GM19438 (cell line): ENCODE data around the gene SNU13.
"Not testable (repeated sequence)": the region's sequence is repeated elsewhere in the genome, so short reads cannot be mapped to it uniquely, and the experiment has no call there.

Experiments used
- ATAC-seq: cut with Tn5 transposase; IDR thresholded peaks from one replicate; pipeline ENCODE4 v1.9.1; 2021; ENCODE audit warnings: low read depth; ENCODE audit not compliant: unreplicated experiment

The SNU13 gene

DNA sequence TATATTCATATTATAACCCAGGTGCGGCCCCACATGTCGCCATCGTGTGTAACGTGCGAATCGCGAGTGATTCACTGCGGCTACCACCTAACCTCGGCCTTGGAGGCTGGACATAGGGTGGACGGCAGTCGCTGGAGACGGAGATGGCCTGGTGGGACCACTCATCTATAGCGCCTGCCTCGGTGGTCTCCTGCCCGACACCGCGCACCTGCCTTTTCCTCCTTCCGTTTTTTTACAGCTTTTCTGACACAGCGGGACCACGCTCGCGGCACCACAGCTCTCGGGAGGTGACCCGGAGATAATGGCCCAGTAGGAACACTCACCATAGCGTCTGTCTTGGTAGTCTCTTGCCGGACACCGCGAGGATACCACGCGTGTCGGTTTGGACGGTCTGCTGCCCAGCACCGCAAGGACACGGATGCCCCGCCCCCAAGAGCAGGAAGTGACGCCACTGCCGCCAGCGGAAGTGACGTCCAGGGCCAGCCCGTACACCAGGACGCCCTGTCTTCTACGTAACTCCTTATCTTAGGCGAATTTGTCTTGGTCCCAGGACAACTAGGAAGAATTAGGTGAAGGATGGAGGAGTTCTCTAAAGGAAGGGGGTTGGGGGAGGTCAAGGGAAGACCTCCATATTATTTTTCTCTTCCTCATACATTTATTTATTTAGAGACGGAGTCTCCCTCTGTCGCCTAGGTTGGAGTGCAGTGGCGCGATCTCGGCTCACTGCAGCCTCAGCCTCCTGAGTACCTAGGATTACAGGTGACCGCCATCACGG, 6.4 kb downstream of the SNU13 start:
- peak; percentile 70 for ATAC-seq

DNA sequence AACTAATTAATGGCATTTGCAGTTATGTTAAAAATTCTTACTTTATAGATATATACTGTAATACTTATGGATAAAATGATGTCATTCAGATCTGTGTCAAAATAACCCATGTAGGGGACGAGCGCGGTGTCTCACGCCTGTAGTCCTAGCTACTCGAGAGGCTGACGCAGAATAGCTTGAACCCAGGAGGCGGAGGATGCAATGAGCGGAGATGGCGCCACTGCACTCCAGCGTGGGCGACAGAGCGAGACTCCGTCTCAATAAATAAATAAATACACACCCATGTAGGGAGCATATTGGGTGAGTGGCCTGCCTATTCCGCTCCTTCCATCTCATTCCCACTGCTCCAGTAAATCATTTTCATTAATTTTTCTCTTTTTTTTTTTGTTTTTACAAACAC, 7.1 kb downstream of the SNU13 start:
- no peak for ATAC-seq

DNA sequence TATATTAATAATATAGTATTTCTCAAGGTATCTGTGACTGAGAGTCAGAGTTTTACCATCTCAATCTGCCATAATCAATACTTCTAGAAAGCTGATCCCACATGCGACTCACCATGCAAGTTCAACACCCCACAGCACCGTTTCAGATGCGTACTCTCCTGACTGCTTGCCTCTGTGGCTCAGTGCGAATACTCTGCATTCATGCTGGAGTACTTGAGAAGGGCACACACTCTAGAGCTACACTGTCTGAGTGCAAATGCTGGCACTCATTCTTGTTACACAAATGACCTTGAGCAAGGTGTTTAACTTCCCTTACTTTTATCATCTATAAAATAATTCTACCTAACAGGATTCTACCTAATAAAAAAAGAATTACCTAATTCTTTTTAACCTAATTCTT, 12.5 kb downstream of the SNU13 start:
- ATAC-seq = no peak

DNA sequence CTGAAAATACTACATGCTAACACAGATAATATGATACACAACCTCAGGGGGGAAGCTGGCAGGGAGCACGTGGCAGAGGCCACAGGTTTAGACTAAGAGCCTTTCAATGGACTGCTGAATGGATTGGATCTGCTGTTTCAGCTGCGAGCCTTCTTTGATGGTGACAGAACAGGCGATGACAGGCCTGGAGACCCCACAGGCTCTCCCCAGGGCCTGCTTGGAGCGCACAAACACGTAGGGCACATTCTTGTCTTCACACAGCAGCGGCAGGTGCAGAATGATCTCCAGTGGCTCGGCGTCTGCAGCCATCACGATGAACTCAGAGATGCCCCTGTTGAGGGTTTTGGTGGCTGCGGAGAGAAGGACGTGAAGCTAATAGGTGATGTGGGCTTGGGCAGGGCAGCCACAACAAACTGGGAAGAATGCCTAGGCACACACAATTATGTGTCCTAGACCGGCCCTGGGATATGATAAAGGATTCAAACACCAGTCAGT, 13.8 kb downstream of the SNU13 start:
- ATAC-seq = no peak

DNA sequence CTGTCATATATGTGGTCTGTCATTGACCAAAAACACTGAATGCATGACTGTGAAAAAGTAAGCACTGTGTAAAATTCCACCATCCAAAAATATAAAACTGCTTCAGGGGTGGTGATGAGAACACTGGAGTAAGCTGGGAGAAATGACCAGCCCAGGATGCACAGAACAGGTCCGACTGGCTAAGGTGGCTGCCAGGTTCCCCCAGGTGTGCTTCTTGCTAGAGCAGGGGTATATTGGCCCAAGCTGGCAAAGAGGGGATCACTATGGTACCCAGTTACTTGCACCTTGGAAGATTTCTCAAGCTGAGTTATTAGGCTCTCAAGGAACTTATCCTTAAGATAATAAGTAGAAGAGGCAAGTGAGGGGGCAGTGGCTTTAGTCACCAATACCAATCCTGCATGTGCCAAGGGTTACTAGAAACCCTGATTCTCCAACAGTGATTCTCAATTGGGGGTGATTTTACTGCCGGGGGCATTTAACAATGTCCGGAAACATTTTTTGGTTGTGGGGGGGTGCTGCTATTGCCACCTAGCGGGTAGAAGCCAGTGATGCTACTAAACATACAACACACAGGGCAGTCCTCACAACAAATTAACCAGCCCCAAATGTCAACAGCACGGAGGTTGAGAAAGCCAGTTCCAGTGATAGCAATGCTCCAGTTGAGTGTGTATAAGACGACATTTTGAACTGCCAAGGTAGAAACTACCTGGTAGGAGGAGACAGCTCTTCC, 15.7 kb downstream of the SNU13 start:
- no peak for ATAC-seq

DNA sequence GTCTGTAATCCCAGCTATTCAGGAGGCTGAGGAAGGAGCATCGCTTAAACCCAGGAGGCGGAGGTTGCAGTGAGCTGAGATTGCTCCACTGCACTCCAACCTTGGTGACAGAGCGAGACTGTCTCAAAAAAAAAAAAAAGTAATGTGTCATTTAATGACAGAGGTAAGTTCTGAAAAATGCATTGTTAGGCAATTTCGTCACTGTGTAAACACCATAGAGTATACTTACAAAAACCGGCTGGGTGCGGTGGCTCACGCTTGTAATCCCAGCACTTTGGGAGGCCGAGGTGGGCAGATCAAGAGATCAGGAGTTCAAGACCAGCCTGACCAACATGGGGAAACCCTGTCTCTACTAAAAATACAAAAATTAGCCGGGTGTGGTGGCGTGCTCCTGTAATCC, 16.6 kb downstream of the SNU13 start:
- ATAC-seq = not testable (repeated sequence)

DNA sequence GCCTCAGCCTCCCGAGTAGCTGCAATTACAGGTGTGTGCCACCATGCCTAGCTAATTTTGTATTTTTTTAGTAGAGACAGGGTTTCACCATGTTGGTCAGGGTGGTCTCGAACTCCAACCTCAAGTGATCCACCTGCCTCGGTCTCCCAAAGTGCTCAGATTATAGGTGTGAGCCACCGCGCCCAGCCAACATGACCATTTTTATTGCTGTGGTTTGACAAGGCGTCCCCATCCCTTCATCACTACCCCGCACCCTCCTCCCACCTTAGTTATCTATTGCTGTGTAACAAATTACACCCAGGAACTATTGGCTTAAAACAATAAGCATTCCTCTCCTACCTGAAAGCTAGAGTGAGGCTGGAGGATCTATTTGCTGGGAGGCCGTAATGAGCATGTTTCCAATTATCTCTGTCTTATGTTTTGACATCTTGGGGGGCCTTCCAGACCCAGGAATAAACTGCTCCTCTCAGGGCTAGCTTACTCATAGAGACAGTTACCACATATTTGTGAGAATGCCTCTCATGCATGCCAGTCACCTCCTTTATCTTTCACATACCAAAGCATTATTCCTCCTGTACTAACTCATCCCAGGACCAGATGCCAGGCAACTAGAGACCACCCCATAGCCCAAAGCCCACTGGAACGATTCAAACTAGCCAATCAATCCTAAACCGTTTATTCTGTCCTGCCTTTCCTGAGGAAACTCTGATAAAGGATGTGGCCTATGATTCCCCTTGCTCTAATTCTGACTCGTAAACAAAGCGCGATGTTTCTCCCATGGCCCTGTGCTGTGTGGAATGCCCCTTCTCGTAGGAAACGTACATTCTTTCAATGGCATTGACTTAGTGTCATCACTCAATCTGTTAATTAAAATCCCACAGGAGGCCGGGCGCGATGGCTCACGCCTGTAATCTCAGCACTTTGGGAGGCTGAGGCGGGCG, 19.4 kb downstream of the SNU13 start:
- ATAC-seq = no peak

DNA sequence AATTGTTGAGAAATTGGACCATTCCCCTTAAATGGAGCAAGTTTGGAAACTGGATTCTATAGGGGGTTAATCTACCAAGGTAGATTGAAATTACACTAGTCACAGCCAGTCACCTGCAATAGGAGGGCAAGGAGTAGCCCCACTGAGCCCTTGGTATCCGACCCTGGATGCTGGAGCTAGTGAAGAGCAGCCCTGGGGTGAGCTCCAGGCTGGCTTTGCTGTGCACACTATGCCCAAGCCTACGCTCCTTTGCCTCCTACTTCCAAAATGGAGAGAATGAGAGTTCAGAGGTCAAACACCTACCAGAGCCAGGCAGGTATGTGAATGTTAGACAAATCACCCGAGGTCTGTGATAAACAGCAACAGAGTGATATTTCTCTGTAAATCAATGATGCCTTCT, 23.7 kb downstream of the SNU13 start:
- no peak for ATAC-seq

DNA sequence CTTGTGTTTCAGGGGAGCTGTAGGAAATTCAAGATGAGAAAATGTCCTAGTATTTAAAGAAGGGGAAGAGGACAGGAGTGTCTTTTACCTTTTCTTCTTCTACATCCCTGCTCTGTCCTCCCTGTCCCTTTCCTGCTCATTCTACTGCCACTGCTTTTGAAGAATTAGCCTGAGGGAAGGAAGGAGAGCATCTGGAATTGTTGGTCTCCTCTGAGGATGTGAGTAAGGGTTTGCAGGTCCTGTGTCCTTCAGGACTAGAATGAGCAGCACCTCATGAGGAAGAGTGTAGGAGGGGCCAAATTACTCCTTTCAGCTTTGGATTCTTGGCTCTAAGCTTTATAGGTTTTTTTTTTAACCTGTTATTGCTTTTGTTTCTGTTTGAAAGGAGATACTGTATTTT, 24.2 kb downstream of the SNU13 start:
- ATAC-seq = no peak

DNA sequence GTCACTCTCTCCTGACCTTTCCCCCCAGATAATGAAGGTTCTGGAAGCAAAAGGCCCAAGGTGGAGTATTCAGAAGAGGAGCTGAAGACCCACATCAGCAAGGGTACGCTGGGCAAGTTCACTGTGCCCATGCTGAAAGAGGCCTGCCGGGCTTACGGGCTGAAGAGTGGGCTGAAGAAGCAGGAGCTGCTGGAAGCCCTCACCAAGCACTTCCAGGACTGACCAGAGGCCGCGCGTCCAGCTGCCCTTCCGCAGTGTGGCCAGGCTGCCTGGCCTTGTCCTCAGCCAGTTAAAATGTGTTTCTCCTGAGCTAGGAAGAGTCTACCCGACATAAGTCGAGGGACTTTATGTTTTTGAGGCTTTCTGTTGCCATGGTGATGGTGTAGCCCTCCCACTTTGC, 25.1 kb downstream of the SNU13 start:
- not testable (repeated sequence) for ATAC-seq

DNA sequence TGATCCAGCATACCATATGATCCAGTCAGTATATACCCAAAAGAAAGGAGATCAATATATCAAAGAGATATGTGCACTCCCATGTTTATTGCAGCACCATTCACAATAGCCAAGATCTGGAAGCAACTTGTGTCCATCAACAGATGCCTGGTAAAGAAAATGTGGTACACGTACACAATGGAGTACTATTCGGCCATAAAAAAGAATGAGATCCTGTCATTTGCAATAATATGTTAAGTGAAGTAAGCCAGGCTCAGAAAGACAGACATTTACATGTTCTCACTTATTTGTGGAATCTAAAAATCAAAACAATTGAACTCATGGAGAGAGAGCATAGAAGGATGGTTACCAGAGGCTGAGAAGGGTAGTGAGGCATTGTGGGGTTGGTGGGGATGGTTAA, 27.0 kb downstream of the SNU13 start:
- ATAC-seq = no peak

DNA sequence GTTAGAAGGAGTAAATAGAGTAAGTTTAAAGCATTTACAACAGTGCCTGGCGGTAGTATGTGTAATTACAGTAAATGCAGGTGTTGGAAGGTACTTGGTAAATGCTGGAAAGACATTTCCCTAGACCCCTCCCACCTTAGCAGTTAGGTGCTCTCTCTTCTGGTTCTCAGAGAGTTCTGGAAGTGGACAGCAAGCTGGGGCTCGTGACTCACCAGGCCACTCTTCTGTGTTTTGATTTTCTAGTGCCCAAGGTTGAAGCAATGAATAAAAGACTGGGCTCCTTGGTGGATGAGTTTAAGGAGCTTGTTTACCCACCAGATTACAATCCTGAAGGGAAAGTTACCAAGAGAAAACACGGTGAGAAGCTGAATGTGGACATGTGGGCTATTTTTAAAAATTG, 27.6 kb downstream of the SNU13 start:
- no peak for ATAC-seq

DNA sequence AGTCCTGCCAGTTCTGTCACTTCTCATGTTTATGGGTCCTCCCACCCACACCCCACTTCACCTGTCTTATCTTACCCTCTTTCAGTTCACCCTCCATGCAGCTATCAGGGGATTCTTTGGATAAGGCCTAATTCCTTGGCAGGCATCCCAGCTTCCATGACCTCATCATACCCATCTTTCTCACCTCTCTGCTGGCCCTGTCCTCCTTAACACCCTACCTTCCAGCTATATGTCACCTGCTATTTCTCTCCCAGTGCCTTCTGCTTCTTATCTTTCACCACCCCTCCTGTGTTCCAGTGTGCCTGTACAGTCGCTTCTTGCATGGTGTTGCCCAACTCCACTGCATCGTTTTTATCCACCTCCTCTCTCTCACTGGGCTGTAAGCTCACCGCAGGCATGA, 28.3 kb downstream of the SNU13 start:
- no peak for ATAC-seq

DNA sequence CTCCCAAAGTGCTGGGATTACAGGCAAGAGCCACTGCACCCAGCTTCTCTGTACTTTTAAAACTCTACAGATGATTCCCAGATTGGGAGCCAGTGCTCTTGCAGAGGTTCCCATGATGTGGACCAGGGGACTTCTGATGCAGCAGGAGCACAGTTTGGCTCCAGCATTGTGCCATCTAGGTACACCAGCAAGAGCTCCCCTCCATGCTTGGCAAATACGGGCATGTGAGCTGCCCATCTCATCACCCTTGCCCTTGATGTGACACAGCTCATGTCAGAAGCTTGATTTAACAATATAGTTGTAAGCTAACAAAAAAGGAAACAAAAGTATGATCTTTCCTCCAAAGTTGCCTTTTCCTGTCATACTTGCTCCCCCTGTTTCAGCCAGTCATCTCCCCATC, 28.7 kb downstream of the SNU13 start:
- no peak for ATAC-seq

DNA sequence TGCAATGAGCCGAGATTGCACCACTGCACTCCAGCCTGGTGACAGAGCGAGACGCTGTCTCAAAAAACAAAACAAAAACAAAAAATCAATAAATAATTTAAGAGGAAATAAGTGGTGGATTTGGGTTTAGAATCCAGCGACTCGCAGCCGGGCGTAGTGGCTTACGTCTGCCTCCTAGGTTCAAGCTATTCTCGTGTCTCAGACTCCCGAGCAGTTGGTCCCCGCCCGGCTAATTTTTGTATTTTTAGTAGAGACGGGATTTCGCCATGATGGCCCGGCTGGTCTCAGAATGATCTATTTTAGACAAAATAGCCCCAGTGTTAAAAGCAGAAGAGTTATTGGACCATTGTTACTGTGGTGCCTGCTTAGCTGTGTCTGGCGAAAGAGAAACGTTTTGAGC, 29.8 kb downstream of the SNU13 start:
- no peak for ATAC-seq

DNA sequence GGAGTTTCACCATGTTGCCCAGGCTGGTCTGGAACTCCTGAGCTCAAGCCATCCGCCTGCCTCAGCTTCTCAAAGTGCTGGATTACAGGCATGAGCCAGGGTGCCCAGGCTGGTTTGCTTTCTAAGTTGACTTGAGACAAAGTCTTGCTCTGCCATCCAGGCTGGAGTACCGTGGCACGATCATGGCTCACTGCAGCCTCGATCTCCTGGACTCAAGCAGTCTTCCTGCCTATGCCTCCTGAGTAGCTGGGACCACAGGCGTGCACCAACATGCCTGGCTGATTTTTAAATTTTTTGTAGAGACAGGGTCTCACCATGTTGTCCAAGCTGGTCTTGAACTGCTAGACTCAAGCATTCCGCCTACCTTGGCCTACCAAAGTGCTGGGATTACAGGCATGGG, 31.0 kb downstream of the SNU13 start:
- no peak for ATAC-seq

DNA sequence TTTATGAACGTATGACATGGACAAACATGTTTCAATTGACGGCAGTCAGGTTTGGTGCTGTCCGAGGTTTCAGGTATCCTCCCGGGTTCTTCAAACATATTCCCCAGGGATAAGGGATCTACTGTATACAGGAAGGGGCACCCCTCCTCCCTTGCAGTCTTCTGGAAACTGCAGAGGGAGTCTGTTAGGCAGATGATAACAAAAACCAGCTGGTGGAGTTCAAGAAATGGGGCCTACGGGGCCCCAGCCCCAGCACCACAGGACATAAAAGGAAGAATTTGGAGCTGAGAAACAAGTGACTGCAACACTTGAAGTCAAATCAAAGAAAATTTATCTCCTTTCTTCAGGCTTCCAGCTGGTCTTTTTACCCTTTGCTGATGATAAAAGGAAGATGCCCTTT, 32.1 kb downstream of the SNU13 start:
- no peak for ATAC-seq

DNA sequence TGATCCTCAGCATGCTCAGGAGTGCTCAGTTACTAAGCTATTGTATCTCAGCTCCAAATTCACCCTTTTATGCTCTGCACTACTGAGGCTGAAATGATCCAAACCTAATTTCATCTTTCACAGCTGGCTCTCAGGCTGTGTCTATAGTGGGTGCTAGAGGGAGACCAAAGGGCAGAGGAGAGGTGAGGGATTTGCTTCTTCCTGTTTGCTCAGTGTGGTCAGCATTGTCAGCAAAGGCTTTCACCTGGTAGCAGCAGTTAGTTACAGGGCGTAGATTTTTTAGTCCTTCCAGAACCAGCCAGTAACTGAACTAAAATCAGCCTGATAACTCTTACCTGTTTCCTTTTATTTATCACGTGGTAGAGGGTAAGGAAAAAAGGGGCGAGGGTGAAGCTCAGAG, 34.3 kb downstream of the SNU13 start:
- ATAC-seq = no peak

DNA sequence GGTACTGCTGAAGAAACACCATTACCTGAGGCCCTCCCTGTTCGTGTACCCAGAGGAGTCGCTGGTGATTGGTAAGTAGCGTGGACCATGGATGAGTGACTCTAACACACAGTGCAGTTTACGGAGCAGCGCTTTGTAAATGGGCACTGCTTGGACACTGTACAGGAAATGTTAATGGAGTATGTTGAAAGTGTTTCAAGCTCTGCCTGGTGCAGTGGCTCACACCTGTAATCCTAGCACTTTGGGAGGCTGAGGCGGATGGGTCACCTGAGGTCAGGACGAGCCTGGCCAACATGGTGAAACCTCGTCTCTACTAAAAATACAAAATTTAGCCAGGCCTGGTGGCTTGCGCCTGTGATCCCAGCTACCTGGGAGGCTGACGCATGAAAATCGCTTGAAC, 37.8 kb downstream of the SNU13 start:
- no peak for ATAC-seq

DNA sequence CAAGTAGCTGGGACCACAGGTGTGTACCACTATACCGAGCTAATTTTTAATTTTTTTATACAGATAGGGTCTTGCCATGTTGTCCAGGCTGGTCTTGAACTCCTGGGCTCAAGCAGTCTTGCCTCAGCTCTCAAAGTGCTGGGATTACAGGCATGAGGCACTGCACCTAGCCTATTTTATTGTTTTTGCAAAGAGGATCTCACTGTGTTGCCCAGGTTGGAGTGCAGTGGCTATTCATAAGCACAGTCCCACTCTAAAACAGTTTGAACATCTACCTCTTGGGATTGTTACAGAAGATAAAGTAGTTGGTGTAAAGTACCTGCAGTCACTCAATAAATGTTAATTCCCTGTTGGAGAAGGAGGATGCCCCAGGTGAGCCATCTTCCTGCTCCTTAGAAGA, 38.4 kb downstream of the SNU13 start:
- no peak for ATAC-seq

DNA sequence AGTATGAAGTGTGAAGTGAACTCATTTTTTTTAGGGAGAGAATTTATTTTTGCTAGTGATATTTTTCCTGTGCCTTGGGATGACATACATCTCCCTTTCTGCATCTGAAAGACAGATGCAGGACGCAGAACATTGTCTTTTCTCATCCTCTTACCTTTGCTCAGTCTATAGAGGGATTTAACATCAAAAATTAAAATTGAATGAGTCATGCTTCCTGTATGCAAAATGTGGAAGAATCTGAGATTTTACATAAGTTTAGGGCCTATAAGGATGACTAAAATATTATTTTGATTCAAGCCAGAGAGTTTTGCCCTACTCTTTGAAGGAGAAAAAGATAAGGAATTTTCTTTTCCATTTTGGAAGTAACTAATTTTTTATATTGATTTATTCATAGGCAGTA, 40.2 kb downstream of the SNU13 start:
- ATAC-seq = no peak
